ENCODE results near the gene OR10A6. TPM values are rescaled to one million over a fixed set of nuclear protein-coding genes. Genes with fewer than 3 reads are reported as not detected.

OR10A6 gene
- polyA plus RNA-seq, 1 of the 3 experiments (the other 2 are of a cell fraction): not detected

DNA sequence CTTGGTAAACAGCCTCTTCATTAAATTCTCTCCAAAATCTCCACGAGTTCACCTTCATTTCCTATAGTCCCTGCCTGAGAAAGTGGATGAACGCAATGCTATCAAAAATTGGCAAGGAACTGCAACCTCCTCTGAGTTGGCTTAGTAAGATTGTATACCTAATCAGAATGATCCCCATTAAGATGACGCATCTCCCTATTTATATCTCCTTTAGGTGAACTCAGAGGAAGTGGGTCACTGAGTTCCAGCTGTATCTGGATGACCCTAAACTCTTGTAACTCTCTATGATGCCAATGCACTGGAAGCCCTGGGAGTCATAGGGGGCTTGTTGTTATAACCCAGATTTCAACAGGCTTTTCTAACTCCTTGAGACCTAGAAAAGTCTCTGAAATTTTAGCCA, 48.2 kb downstream of the OR10A6 start:
- no peak overlapping the region for H3K9ac ChIP-seq
- no peaks in the 10 kb centered on the region for H3K4me1 ChIP-seq (ENCODE audit: control insufficient read depth in 1 of 2, insufficient read depth in 2 of 2, low read depth in 1 of 2, low read length in 1 of 2)
- no peaks in the 10 kb centered on the region for H3K36me3 ChIP-seq (replicated peaks in 1 of 2; ENCODE audit: control insufficient read depth in 1 of 2, insufficient read depth in 2 of 2, low read length in 1 of 2)
- H2AFZ ChIP-seq (ENCODE audit: low read depth): no peak overlapping the region
- H3F3A ChIP-seq (replicated peaks; ENCODE audit: insufficient read depth): peaks cover 5% of the 10 kb centered on the region
- no peaks in the 10 kb centered on the region; the same call in 1 of the 2 replicates for H3K27me3 ChIP-seq (ENCODE audit: insufficient read depth)
- no peaks in the 10 kb centered on the region for H4K20me1 ChIP-seq (ENCODE audit: insufficient read depth)
- no peak overlapping the region for H3K4me3 ChIP-seq (ENCODE audit: low read depth in 2 of 2, low read length in 1 of 2)
- H3K79me2 ChIP-seq (ENCODE audit: insufficient read depth): no peaks in the 10 kb centered on the region
- H3K27ac ChIP-seq (ENCODE audit: low read depth in 2 of 2, low read length in 1 of 2): no peak overlapping the region
- 2% methylated on average over 3 of the region's 3 CpGs for WGBS (ENCODE audit: low lambda C conversion rate)
- TF ChIP-seq POLR2AphosphoS5 (IDR thresholded peaks at IDR 0.05; ENCODE audit: low read depth, low read length) (no peak), MEF2A (IDR thresholded peaks at IDR 0.05; ENCODE audit: borderline replicate concordance, low read depth) (peak; percentile 49; the same call in 1 of the 2 replicates)
- no peaks in the 10 kb centered on the region for H3K9me2 ChIP-seq
- no peaks in the 10 kb centered on the region for H3K9me3 ChIP-seq
- H3K4me2 ChIP-seq: no peak overlapping the region
- CTCF ChIA-PET: no interaction called here
- no peak for DNase-seq
- POLR2A ChIA-PET: interaction anchor here (0.6 kb wide), 1 partner anchor 279 kb away, joined by 3 read pairs; no protein-coding TSS in a partner anchor

Small RNA genes lying within 50 kb of the gene (small RNA-seq; reads per million reads assigned to genes)
- 0 reads per million in 7 experiments for gene COX6CP5
- gene RNU6-943P: 0 reads per million in 7 experiments

Other genes with a start within 250 kb of the OR10A6 start
- gene OVCH2, start 224.8 kb downstream of the OR10A6 start, polyA plus RNA-seq (2012; rRNA removed): 0.08 TPM in 1 of 2 replicates, not detected in the other
- not detected in 2 replicates for gene OR5P2, start 134.3 kb downstream of the OR10A6 start, polyA plus RNA-seq (2012; rRNA removed)
- gene OR5P3, start 100.4 kb downstream of the OR10A6 start, polyA plus RNA-seq (2012; rRNA removed): not detected in 2 replicates
- gene OR10A3, start 10.4 kb upstream of the OR10A6 start, polyA plus RNA-seq (2012; rRNA removed): not detected in 2 replicates
- 0.05 and 0.39 TPM in 2 replicates for gene NLRP10, start 34.2 kb upstream of the OR10A6 start, polyA plus RNA-seq (2012; rRNA removed)
- 213 and 341 TPM in 2 replicates for gene EIF3F, start 56.1 kb upstream of the OR10A6 start, polyA plus RNA-seq (2012; rRNA removed)
- 11.3 and 16.9 TPM in 2 replicates for gene TUB, start 149.9 kb upstream of the OR10A6 start, polyA plus RNA-seq (2012; rRNA removed)
- gene RIC3, start 237.8 kb upstream of the OR10A6 start, polyA plus RNA-seq (2012; rRNA removed): 0.54 and 1.2 TPM in 2 replicates